HTERT RPE-1 (cell line): ENCODE results near the gene CARD14.
"Not testable (repeated sequence)": the region's sequence is repeated elsewhere in the genome, so short reads cannot be mapped to it uniquely, and the experiment has no call there.

ENCODE experiments used
- in situ Hi-C: fragments of 300-500 bp; cut with MboI; formaldehyde crosslinking; loops from 4 replicates; pipeline ENCODE4 v1.14.3; 2020; ENCODE audit warnings: low sequenced_read_pairs

CARD14 gene

DNA sequence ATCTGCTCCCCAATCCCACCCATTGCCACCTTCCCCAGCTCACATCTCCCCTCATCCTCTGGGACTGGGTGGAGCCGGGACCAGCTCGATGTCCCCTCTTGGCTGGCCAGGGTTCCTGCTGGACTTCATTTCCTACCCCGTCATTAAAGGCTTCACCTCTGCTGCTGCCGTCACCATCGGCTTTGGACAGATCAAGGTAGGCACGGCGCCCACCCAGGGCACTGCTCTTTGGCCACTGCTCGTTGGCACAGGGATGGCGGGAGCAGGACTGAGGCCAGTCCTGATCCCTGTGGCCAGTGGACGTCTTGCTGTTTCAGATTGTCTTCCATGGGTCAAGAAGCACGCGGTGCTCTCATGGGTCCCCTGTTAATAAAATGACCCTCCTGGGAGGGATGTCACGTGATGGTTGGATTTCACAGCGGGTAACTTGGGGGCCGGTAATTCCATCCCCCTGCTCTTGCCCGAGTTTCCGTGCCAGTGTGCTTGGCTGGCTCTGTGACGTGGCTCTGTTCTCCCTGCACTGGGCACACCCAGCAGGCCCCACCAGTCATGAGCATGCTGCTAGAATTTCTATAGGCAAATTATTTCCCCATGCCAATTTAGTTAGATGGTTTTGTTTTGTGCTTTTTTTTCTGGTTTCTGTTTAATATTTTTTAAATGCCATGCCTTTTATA lies 53.4 kb downstream of the CARD14 start:
- in situ Hi-C loops = no loop called here

DNA sequence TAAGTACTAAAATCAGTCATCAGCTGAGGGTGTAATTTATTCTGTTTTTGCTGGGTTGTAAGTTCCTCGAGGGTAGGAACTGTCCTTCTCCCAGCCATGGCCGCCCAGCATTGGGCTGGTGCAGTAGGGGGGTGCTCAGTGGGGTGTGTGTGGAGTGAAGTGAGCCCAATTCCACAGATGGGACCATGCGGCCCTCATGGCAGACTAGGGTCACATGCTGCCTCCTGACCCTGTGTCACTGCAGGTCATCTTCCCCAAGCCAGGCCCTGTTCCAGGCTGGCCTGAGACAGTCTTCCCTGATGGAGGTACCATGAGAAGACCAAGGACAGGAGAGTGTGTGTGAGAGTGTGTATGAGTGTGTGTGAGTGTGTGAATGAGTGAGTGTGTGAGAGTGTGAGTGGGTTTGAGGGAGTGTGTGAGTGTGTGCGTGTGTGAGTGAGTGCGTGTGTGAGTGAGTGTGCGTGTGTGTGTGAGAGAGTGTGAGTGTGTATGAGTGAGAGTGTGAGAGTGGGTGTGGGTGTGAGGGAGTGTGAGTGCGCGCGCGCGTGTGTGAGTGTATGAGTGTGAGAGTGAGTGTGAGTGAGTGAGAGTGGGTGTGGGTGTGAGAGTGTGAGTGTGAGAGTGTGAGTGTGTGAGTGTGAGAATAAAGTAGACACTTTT lies 54.1 kb downstream of the CARD14 start:
- in situ Hi-C loops = no loop called here

DNA sequence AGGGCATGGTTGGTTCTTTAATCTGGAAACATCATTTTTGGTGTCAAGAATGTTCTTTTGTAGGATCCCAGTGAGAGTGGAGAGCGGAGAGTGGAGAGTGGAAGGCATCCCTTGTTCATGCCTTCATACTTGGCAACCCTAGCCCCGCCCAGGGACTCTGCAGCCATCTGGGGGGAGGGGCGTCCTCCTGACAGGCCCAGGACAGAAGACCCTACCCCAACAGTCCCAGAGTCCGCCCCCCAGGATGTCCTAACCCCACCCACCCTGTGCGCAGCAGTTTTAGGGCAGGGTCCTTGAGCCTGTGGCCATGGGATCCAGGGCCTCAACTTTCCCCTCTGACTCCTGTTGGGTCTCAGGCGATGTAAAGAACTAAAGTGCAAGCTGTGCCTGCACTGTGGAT lies 54.9 kb downstream of the CARD14 start:
- in situ Hi-C loops = no loop called here

DNA sequence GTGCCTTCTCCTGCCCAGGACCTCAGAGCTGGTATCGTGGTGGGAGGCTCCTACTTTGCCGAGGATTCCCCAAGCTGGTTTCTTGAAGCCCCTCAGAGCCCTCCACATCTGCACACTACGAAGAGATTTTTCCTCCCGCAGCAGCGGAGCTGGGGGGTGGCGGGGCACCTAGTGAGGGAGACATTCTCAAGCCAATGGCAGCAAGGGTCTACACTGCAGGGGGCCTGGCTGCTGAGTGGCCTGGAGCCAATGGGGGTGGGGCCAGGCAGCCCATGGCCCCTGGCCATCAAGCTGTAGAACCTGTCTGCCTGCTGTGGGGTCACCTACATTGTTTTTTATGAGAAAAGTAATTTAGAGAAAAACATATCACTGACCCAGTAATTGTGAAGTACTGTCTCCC lies 55.4 kb downstream of the CARD14 start:
- in situ Hi-C loops = no loop called here

DNA sequence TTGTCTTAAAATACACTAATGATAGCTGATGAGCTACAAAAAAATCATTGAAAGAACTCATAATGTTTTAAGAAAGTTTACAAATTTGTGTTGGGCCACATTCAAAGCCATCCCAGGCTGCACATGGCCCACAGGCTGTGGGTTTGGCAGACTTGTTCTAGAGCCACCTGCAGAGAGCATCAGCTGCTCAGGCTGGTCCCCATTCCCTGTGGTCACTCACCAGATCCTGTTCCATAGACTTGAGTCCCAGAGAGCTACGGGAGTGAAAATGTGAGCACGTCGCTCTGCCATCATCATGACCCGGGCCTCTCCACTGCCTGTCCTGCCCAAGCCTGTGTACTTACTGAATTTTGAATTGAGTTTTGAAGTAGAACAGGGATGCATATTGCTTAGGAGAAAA lies 57.3 kb downstream of the CARD14 start:
- in situ Hi-C loops = no loop called here

DNA sequence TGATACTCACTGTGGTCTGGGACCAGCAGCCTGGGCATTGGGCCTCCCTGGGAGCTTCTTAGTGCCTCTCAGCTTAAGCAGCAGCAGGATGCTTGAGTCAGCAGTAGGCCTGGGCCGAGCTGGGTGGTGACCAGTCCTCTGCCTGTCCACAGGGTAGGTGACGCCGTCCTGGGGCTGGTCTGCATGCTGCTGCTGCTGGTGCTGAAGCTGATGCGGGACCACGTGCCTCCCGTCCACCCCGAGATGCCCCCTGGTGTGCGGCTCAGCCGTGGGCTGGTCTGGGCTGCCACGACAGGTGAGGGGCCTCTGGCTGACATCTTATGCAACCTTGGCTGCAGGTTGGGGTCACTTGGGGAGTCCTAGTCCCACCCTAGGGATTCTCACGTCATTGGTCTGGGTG lies 57.8 kb downstream of the CARD14 start:
- in situ Hi-C loops = no loop called here

DNA sequence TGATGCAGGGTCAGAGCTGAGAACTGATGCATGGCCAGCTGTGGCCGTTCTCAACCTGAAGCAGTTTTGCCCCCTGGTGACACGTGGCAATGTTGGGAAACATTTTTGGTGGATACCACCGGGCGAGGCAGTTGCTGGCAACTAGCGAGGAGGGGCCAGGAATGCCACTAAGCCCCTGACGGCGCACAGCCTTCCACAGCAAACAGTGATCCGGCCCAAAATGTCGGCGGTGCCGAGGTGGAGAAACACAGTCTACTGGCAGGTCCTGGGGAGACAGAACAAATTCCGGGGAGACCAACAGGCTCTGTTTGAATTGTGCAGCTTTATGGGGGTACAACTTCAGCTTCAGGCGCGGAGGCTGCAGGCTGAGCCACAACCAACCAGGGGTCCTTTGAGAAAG lies 58.6 kb downstream of the CARD14 start:
- in situ Hi-C loops = no loop called here

DNA sequence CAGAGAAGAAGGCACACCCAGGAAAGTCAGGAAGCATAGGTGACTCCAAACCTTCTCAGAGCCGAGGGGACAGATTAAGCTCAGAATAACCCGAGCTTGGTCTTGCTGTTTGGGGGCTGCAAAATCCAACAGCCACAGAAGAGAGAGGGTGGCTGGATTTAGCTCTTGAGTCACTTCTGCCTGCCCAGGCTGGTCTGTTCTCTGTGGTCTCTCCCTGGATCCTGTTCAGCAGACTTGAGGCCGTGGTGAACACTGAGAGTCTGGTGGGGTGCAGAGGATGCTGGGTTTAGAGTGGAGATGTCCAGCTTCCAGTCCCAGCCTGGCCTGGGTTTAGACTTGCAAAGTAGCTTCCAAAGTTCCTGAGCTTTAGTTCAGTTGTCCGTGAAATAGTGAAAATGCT lies 59.2 kb downstream of the CARD14 start:
- in situ Hi-C loops = no loop called here

DNA sequence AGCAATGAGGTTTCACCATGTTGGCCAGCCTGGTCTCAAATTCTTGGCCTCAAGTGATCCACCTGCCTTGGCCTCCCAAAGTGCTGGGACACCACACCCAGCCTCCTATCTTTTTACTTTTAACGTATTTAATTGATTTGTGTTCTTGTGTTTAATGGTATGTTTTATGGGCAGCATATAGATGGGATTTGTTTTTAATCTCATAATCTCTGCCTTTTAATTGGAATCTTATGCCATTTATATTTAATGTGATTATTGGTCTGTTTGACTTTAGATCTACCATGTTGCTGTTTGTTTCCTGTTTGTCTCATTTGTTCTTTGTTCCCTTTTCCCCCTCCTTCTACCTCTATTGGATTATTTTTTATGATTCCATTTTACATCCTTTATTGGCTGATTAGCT lies 62.6 kb downstream of the CARD14 start:
- in situ Hi-C loops = no loop called here

DNA sequence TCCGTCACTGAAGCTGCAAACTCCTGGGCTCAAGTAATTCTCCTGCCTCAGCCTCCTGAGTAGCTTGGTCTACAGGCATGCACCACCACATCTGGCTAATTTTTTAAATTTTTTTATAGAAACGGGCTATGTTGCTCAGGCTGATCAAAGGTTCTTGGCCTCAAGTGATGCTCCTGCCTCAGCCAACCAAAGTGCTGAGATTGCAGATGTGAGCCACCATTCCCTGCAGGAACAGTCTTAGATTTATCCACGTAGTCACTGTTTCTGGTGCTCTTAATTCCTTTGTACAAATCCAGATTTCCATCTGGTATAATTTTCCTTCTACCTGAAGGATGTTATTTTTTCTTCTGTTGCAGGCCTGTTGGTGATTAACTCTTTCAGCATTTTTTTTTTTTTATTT lies 63.4 kb downstream of the CARD14 start:
- in situ Hi-C loops = no loop called here

DNA sequence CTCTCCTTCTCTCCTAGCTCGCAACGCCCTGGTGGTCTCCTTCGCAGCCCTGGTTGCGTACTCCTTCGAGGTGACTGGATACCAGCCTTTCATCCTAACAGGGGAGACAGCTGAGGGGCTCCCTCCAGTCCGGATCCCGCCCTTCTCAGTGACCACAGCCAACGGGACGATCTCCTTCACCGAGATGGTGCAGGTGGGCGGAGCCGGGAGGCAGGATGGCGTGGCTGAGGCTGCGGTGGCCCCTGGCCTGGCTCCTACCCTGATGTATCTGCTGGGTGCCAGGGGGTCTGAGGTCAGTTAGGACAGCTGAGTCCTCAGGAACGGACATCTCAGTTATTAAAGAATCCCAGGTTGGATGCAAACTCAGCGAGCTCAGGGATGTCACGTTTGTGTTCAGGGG lies 67.1 kb downstream of the CARD14 start:
- in situ Hi-C loops = no loop called here

DNA sequence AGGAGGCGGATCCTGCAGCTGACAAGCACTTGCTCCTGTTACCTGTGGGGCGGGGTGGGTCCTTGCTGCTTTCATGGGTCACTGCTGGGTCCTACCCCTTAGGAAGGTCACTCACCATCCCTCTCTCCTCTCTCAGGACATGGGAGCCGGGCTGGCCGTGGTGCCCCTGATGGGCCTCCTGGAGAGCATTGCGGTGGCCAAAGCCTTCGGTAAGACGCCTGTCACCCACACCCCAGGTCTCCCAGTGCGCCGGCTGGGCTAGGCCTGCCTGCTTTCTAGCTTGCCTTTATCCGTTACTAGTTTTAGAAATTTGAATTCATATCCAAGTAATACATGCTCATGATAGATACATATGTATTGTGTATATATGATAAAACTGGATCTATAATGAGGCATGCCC lies 67.6 kb downstream of the CARD14 start:
- in situ Hi-C loops = no loop called here

DNA sequence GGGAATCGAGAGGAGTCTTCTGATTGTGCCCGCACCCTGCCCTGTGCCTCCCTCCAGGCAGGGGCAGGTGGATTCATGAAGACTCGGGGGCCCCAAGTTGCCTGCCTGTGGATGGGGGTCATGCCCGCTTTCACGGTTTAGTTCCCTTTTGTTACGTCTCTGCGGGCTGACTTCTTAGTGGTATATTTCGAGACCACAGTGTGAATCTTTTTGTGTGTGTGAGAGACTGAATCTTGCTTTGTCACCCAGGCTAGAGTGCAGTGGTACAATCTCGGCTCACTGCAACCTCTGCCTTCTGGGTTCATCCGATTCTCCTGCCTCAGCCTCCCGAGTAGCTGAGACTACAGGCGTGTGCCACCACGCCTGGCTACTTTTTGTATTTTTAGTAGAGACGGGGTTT lies 72.7 kb downstream of the CARD14 start:
- in situ Hi-C loops = no loop called here

DNA sequence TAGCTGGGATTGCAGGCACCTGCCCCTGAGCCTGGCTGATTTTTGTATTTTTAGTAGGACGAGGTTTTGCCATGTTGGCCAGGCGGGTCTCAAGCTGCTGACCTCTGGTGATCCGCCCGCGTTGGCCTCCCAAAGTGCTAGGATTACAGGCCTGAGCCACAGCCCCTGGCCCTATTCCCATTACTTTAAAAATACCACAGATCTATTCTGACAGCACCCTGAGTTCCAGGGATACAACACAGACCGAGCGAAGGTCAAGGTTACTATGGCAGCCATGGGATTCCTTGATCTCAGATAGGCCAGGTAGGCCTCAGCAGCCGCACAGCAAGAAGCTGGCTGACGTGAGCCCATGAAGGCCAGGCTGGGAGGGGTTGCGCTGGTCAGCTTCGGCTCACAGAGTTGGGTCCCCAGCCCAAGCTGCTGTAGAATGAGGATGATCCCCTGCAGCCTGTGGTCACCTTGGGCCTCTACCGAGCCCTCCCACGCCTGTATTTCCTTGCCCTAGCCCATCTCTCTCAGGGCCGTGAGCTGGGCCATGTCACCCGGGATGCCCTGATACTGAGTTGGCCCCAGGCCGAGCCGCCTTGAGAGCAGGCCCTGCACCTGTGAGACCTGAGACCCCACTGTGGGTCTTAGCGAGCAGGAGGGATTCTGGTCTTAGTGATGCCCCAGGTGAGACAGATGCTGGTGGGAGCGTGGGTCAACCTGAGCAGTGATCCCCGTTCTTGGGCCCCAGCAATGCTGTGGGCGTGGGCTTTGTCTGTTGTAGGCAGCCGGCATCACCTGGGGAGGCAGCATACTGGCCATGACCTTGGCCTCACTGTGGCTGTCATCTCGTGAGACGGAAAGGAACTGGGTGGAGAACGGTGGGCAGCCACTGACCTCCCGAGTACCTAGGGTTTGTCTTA lies 74.0 kb downstream of the CARD14 start:
- in situ Hi-C loops = no loop called here

DNA sequence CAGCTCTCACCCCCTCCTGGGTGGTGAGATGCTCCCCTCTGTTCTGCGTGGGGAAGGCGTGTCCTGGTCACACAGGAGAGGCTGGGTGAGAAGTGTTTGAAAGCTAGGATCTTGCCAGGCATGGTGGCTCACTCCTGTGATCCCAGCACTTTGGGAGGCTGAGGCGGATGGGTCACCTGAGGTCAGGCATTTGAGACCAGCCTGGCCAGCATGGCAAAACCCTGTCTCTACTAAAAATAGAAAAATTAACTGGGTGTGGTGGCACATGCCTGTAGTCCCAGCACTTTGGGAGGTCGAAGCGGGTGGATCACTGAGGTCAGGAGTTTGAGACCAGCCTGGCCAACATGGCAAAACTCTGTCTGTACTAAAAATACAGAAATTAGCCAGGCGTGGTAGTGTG lies 74.6 kb downstream of the CARD14 start:
- in situ Hi-C loops = not testable (repeated sequence)

DNA sequence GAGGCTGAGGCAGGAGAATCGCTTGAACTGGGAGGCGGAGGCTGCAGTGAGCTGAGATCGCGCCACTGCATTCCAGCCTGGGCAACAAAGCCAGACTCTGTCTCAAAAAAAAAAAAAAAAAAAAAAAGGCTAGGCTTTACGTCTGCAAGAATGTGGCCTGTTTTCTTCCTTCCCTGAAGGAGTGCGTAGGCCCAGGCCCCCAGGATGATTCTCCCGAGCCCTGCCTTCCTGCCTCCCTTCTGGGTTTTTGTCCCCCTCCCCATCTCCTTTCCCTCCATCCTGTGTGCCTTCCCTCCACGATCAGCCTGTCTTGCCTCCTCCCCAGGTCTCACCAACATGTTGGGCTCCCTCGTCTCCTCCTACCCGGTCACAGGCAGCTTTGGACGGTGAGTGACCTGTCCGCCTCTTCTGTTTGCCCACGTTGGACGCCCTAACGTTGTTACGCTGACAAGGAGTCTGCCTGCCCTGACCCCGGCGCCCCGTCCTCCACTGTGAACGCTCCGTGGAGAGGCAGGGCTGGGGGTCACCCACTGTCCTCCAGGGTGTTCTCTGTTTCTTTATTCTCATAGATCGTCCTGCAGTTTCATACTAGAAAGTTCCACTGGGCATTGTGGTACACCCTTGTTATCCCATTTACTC lies 75.2 kb downstream of the CARD14 start:
- in situ Hi-C loops = no loop called here

DNA sequence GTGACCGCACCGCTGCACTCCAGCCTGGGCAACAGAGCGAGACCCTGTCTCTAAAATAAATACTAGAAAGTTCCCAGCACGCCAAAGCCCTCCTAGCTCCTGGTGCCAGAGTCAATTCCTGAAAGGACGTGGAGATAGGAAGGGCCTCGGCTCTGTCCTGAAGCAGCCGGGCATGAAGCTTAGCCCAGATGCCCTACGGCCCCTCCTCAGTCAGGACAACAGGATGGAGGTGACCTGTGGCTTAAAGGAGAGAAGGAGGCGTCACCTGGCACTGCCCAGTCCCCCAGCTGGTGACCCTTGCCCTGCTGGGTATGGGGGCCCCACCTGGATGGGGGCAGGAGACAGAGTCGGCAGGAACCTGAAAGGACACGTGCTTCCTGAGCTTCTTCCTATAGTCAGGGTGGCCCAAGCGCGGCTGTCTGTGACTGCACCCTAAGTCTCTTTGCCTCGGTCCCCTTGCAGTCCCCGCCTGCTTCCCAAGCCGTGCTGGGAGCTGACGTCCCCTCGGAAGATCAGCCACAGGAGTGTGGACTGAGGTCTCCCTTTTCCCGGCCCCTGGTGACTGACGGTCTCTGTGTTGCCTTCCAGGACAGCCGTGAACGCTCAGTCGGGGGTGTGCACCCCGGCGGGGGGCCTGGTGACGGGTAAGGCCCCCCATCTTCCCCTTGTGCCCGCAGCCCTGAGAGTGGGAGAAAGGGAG lies 75.9 kb downstream of the CARD14 start:
- in situ Hi-C loops = no loop called here

DNA sequence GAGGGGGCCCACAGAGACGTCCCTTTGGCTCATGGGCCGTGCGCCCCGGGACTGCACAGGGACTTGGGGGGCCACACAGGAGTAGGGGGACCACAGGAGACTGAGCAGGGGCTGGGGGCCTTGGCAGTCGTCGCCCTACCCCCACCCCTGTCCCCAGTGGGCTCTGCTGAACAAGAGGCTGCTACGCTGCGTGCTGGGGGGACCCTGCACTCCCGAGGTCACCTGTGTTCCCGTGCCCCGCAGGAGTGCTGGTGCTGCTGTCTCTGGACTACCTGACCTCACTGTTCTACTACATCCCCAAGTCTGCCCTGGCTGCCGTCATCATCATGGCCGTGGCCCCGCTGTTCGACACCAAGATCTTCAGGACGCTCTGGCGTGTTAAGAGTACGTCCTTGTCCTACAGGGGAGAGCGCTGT lies 76.4 kb downstream of the CARD14 start:
- in situ Hi-C loops = no loop called here

DNA sequence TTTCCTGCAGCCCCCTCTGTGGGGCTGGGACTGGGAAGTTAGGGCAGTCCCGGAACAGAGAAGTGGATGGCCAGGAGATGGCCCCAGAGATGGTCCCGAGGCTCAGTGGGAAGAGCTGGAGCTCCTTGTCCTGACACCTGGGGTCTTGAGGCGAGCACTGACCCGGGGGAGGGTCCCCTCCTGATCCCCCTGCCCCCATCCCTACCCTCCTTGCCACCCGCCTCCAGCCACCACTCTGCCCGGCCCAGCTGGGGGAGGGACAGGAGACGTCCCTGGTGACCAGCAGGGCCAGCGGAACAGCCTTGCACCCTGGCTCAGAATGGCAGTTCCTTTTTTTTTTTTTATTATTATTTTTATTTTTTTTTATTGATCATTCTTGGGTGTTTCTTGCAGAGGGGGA lies 76.9 kb downstream of the CARD14 start:
- in situ Hi-C loops = no loop called here

DNA sequence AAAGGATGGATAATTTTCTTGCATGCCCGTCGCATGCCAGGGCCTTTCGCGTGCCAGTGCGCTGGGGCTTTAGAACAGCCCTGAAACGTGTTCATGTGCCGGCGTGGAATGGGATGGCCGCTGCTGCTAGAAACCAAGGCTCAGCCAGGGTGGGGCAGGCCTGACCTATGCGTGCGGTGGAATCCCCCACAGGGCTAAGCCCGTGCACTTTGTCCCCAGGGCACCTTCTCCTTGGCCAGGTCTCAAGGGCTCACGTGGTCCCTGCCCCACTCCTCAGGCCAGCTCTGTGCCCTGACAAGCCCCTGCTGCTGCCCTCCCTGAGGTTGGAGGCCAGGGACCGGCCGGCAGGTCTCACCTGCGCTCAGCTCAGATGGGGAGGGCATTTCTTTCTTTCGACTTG lies 77.7 kb downstream of the CARD14 start:
- in situ Hi-C loops = no loop called here
